Amniotic epithelial cell (primary cell): ENCODE data around the gene KLF2.

Source experiments
- DNase-seq: peaks from one replicate; pipeline ENCODE4 v3.0.0-alpha.2; 2010; ENCODE audit warnings: low read depth

KLF2 gene

GRCh38 chr19:16365300-16365996 lies 40.8 kb downstream of the KLF2 start:
- DNase-seq = no peak

DNA sequence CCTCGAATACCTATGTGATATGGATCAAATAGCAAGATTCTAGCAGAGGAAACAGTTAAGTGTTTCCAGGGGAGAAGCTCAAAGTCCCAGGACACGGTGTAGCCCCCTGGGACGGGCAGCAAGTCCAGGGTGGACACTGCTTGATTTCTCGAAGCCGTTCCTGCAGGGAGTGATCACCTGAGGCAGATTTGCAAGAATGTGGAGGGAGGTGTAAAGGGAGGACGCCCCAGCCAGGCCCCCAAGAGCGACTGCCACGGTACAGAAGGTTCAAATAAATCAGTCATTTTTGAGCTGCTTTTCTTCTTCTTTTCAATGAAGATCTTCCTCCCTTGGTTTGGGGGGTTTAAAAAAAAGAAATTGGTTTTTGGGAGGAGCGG lies 41.4 kb downstream of the KLF2 start:
- no peak for DNase-seq

- DNase-seq = peak; percentile 10
Measured at GRCh38 chr19:16366433-16367260, 42.0 kb downstream of the KLF2 start.

GRCh38 chr19:16367261-16367683 lies 42.6 kb downstream of the KLF2 start:
- DNase-seq = no peak

- no peak for DNase-seq
Measured at GRCh38 chr19:16368385-16369305, 44.0 kb downstream of the KLF2 start.

DNA sequence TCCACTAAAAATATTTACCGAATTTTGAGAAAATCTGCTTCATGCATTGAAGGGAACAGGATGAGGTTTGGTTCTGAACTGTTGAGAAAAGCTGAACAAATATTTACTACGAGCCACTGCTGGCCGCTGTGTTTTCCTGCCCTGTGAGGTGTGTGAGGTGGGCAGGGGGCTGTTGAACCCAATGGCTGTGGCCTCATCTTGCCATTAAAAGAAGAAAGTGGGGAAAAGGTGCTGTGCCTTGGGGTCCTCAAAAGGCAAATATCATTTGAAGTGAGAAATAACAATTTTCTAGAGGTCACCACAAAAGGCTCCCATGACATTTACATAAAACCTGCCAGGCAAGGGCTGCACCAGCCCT lies 44.7 kb downstream of the KLF2 start:
- no peak for DNase-seq

GRCh38 chr19:16369664-16370576 lies 45.3 kb downstream of the KLF2 start:
- no peak for DNase-seq

DNA sequence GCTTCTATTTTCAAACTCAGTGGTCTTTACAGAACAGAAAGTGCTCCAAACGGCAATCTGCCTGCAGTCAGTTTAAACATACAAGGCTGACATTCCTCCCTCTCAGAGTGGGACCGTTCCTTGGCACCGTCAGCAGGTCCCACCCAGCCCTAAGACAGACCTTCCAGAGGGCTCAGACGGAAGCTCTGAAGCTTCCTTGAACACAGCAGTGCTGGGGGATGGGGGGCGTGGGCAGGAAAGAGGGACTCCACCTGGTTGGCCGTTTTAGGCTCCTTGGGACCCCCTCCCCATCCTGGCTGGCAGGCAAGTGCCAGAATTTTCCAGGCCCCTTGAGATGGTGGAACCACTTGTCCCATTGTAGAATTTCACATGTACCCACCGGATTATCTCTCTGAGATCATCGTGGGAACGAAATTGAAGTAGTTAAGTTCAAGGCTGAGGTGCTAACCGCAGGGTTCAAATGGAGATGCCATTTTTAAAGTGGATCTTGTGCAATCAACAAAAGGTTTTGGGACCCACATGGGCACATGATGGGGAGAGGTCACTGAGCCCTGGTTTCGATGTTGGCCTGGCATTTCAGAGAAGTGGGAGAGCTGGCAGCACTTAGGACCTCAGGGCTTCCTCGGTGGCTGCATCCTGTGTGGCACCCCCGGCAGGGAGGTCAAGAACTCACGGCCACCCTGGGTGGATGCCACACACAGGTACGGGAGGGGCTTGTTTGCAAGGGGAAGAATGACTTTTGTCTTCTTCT lies 46.2 kb downstream of the KLF2 start:
- no peak for DNase-seq

DNA sequence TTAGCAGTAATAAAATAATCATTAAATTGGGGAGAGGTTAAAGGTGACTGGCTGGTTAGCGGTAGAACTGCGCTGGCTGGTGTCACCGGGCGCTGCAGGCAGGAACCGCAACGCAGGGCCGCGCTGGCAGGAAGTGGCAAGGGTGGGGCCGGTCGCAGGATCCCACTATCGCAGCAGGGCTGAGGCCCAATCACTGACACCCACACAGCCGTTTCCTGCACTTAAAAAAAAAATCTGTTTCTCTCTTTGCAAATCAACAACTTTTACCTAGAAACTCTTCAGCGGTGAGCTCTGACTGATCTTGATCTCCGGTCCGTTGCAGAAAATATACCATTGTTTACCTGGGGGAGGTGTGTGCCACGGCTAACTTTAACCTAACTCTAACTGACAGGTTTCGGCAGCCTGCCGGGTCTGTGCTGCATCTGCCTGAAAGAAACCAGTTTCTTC lies 46.9 kb downstream of the KLF2 start:
- no peak for DNase-seq

DNA sequence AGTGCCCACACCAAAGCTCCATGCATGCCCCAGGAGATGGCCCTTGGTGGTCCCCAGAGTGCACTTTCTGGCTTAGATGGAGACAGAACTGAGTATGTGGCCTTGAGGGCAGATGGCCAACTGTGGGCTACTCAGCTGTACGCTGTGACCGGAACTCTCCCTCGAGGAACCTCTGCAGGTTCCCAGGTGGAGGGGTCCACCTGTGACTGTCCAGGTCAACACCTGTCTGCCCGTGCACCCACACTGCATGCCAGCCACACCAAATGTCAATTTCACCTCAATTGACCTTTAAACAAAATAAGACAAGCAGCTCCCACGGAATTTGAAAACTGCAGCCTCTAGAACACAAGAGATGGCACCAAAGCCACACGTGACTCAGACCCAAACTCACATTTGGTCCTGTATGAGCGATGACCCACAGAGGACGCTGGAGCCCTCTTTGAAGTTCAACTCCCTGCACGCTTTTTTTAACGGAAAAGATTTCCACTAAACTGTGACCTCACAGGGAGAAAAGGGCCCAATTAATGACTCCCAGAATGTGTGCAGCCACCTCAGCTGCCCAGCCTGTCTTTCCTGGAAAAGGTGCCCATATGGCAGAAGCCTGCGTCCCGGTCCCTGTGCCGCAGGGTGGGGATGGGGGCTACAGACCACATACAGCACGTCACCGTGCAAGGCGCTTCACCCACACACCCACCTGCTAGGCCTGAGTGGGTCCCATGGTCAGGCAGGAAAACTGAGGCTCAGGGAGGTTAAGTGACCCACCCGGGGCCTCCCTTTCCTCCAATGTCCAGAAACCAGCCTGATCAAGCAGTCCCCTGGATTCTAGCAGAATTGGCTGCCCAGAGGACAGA lies 47.7 kb downstream of the KLF2 start:
- DNase-seq = no peak

DNA sequence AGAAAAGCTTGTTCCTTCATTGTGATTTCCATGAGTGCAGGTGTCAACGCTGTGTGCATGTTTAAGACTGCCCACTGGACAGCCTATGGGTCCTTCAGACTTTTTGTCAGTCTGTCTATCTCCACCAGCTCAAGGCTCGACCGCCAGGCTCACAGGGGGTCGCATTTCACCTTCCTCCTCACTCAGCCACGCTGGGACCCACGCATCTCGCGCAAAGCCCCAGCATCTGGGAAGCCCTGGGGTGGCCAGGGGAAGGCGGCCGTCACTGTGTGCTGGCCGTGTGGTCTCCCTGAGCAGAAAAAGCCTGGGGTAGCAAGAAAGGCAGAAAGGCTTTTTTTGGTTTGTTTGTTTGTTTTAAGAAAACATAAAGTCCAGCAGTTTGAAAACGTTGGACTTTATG lies 48.5 kb downstream of the KLF2 start:
- no peak for DNase-seq

DNA sequence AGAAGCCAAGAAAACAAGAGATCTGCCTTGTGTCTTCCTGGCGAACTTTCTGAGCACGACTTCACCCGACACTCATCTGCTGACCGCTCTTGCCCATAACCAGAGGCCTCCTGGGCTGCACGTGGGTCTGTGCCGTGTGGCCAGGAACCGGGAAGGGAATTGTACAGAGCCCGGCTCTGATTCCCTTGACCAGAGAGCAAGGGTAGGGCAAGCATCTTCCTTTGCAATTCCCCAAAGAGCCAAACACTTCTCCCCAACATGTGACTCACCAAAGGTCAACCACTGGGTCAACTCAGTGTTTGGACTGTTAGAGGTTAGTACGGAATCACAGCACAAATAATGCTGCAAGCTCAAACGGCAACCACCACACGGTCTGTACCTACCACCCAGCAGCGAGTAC lies 48.9 kb downstream of the KLF2 start:
- DNase-seq = peak; percentile 85

GRCh38 chr19:16373989-16374388 lies 49.4 kb downstream of the KLF2 start:
- DNase-seq = no peak

- DNase-seq = no peak
Measured at GRCh38 chr19:16374436-16374835, 49.8 kb downstream of the KLF2 start.

GRCh38 chr19:16375157-16375935 lies 50.7 kb downstream of the KLF2 start:
- no peak for DNase-seq

DNA sequence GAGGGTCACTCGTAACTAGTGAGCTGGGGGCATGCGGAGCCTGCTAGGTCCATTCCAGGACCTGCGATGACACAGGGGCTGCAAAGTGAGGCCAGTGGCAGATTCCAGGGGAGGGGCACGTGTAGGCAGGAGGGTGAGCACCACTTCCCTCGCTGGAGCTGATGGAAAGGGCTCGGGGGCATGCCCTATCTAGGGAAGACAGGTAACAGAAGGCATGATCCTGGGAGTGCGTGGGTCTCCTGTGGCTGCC lies 51.2 kb downstream of the KLF2 start:
- no peak for DNase-seq

GRCh38 chr19:16376241-16376640 lies 51.6 kb downstream of the KLF2 start:
- DNase-seq = no peak

GRCh38 chr19:16376649-16377048 lies 52.0 kb downstream of the KLF2 start:
- DNase-seq = no peak

- no peak for DNase-seq
Measured at GRCh38 chr19:16377521-16377920, 52.9 kb downstream of the KLF2 start.
